ENCODE measurements around the gene S100A7A. TPM values are rescaled to one million over a fixed set of nuclear protein-coding genes. Genes with fewer than 3 reads are reported as not detected.
"Not testable (repeated sequence)": the region's sequence is repeated elsewhere in the genome, so short reads cannot be mapped to it uniquely, and the experiment has no call there.

Gene S100A7A
- total RNA-seq, 2 experiments from 2014 or later, result not detected

GRCh38 chr1:153419436-153419793, 3.1 kb downstream of the S100A7A start:
- CTCF ChIA-PET, POLR2A ChIA-PET: not testable (repeated sequence)

- CTCF ChIA-PET, result no interaction called here
- POLR2A ChIA-PET, result interaction anchor here (0.7 kb wide), 1 partner anchor 13 kb away, joined by 3 read pairs; no protein-coding TSS in a partner anchor
These were observed 4.0 kb downstream of the S100A7A start for GRCh38 chr1:153420306-153420705.

- POLR2A ChIA-PET, result no interaction called here
- CTCF ChIA-PET, result no interaction called here
These were observed 6.2 kb downstream of the S100A7A start for GRCh38 chr1:153422450-153423068.

- POLR2A ChIA-PET, result no interaction called here
- CTCF ChIA-PET, result no interaction called here
These were observed 10.5 kb downstream of the S100A7A start for GRCh38 chr1:153426809-153427208.

GRCh38 chr1:153428073-153428638, 11.8 kb downstream of the S100A7A start:
- CTCF ChIA-PET, result no interaction called here
- POLR2A ChIA-PET, result no interaction called here

GRCh38 chr1:153428791-153429190, 12.5 kb downstream of the S100A7A start:
- ChIA-PET POLR2A (no interaction called here), CTCF (no interaction called here)

- ChIA-PET CTCF (no interaction called here), POLR2A (no interaction called here)
These were observed 13.2 kb downstream of the S100A7A start for GRCh38 chr1:153429266-153430165.

GRCh38 chr1:153430166-153430553, 13.8 kb downstream of the S100A7A start:
- POLR2A ChIA-PET, result no interaction called here
- CTCF ChIA-PET, result no interaction called here

GRCh38 chr1:153430561-153430960, 14.2 kb downstream of the S100A7A start:
- CTCF ChIA-PET, result no interaction called here
- POLR2A ChIA-PET, result no interaction called here

GRCh38 chr1:153431002-153431401, 14.7 kb downstream of the S100A7A start:
- CTCF ChIA-PET, result no interaction called here
- POLR2A ChIA-PET, result no interaction called here

GRCh38 chr1:153431427-153431826, 15.1 kb downstream of the S100A7A start:
- POLR2A ChIA-PET, result no interaction called here
- CTCF ChIA-PET, result interaction anchor here (0.6 kb wide), 1 partner anchor 193 kb away, joined by 3 read pairs; no protein-coding TSS in a partner anchor

GRCh38 chr1:153431928-153432327, 15.6 kb downstream of the S100A7A start:
- CTCF ChIA-PET, result interaction anchor here (0.6 kb wide), 1 partner anchor 192 kb away, joined by 3 read pairs; no protein-coding TSS in a partner anchor
- POLR2A ChIA-PET, result no interaction called here

GRCh38 chr1:153432874-153433681, 16.8 kb downstream of the S100A7A start:
- ChIA-PET POLR2A (no interaction called here), CTCF (no interaction called here)

GRCh38 chr1:153434746-153435455, 18.6 kb downstream of the S100A7A start:
- CTCF ChIA-PET, result no interaction called here
- POLR2A ChIA-PET, result no interaction called here

- ChIA-PET POLR2A (no interaction called here), CTCF (no interaction called here)
These were observed 20.9 kb downstream of the S100A7A start for GRCh38 chr1:153437236-153437635.

GRCh38 chr1:153438599-153438998, 22.3 kb downstream of the S100A7A start:
- CTCF ChIA-PET, result no interaction called here
- POLR2A ChIA-PET, result no interaction called here

- CTCF ChIA-PET, result no interaction called here
- POLR2A ChIA-PET, result no interaction called here
These were observed 23.0 kb downstream of the S100A7A start for GRCh38 chr1:153439273-153439672.

GRCh38 chr1:153441238-153441755, 25.0 kb downstream of the S100A7A start:
- CTCF ChIA-PET, result interaction anchor here (1.1 kb wide), 1 partner anchor 24 kb away, joined by 3 read pairs; no protein-coding TSS in a partner anchor
- POLR2A ChIA-PET, result no interaction called here

GRCh38 chr1:153443486-153443885, 27.2 kb downstream of the S100A7A start:
- POLR2A ChIA-PET, result no interaction called here
- CTCF ChIA-PET, result no interaction called here

GRCh38 chr1:153444078-153444477, 27.8 kb downstream of the S100A7A start:
- ChIA-PET POLR2A (no interaction called here), CTCF (no interaction called here)
